GM21576 (cell line): Measurements from ENCODE around the gene SLX9.
"Not testable (repeated sequence)": the region's sequence is repeated elsewhere in the genome, so short reads cannot be mapped to it uniquely, and the experiment has no call there.

Experiments used
- ATAC-seq: cut with Tn5 transposase; IDR thresholded peaks from one replicate; pipeline ENCODE4 v1.9.1; 2021; ENCODE audit warnings: mild to moderate bottlenecking, moderate library complexity; ENCODE audit not compliant: unreplicated experiment

SLX9 gene

GRCh38 chr21:44974676-44975075, 34.8 kb downstream of the SLX9 start:
- no peak for ATAC-seq

GRCh38 chr21:44975720-44976555, 36.1 kb downstream of the SLX9 start:
- no peak for ATAC-seq

- not testable (repeated sequence) for ATAC-seq
These were observed 36.9 kb downstream of the SLX9 start for GRCh38 chr21:44976556-44977393.

- no peak for ATAC-seq
These were observed 37.9 kb downstream of the SLX9 start for GRCh38 chr21:44977616-44978340.

- no peak for ATAC-seq
These were observed 40.1 kb downstream of the SLX9 start for GRCh38 chr21:44979687-44980561.

- ATAC-seq, result no peak
These were observed 41.0 kb downstream of the SLX9 start for GRCh38 chr21:44980562-44981489.

GRCh38 chr21:44982558-44983250, 42.9 kb downstream of the SLX9 start:
- ATAC-seq, result no peak

- ATAC-seq, result no peak
These were observed 43.8 kb downstream of the SLX9 start for GRCh38 chr21:44983421-44984206.

- ATAC-seq, result no peak
These were observed 44.6 kb downstream of the SLX9 start for GRCh38 chr21:44984428-44984791.

GRCh38 chr21:44984792-44985440, 45.1 kb downstream of the SLX9 start:
- no peak for ATAC-seq

- no peak for ATAC-seq
These were observed 45.9 kb downstream of the SLX9 start for GRCh38 chr21:44985441-44986401.

- ATAC-seq, result no peak
These were observed 46.9 kb downstream of the SLX9 start for GRCh38 chr21:44986471-44987291.

- no peak for ATAC-seq
These were observed 47.6 kb downstream of the SLX9 start for GRCh38 chr21:44987301-44987885.

- no peak for ATAC-seq
These were observed 48.2 kb downstream of the SLX9 start for GRCh38 chr21:44987886-44988606.
